Measurements from ENCODE around the gene HEYL. TPM values are rescaled to one million over a fixed set of nuclear protein-coding genes. Genes with fewer than 3 reads are reported as not detected.

HEYL gene
- total RNA-seq, result not detected in 2 replicates

GRCh38 chr1:39639305-39640130, at the start of gene HEYL:
TSS of gene HEYL (minus strand) at chr1:39639643. CDS start at chr1:39639625, 18 bp downstream.

GRCh38 chr1:39671793-39672550, 32.5 kb upstream of the HEYL start, which contains the start of gene NT5C1A:
TSS of gene NT5C1A (minus strand) at chr1:39672107. CDS start at chr1:39672038, 69 bp downstream.

Other genes starting within 250 kb of the HEYL start
- gene BMP8A, start 148.0 kb downstream of the HEYL start, total RNA-seq, result 0.14 TPM in 1 of 2 replicates, not detected in the other
- gene PABPC4, start 62.9 kb downstream of the HEYL start, total RNA-seq, result 194 and 213 TPM in 2 replicates
- not detected in 2 replicates for gene NT5C1A, start 32.5 kb upstream of the HEYL start, total RNA-seq
- gene HPCAL4, start 51.8 kb upstream of the HEYL start, total RNA-seq, result not detected in 2 replicates
- gene PPIE, start 99.2 kb upstream of the HEYL start, total RNA-seq, result 34.2 and 36.6 TPM in 2 replicates
- 1.5 and 1.6 TPM in 2 replicates for gene OXCT2, start 131.7 kb upstream of the HEYL start, total RNA-seq
- under 0.01 and 0.22 TPM in 2 replicates for gene BMP8B, start 149.2 kb upstream of the HEYL start, total RNA-seq
- gene TRIT1, start 243.9 kb upstream of the HEYL start, total RNA-seq, result 25.3 and 30.1 TPM in 2 replicates

Measured in thoracic aorta endothelial cell (primary cell).